Measurements from ENCODE around the gene MKRN2. TPM values are rescaled to one million over a fixed set of nuclear protein-coding genes. Genes with fewer than 3 reads are reported as not detected.

The MKRN2 gene
- total and polyA plus RNA-seq, 4 donors = 15.7 to 30.8 (median 23.3) TPM

DNA sequence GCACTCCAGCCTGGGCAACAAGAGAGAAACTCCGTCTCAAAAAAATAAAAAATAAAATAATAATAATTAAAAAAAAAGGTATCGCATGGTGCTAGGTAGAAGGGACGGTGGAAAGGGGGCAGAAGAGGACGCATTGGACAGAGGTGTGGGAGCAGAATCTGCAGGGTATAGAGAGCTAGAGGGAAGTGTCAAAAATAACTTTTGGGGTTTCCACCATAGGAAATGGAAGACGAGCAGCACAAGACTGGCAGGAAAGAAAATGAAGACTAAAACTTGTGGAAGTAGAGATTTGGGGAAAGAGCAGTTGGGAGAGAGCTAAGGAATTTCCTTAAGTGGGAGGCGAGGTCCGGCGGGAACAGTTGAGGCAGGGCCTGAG lies 585 bp upstream of the MKRN2 start:
- 3% methylated on average over 8 of the region's 8 CpGs for WGBS, 2 donors
- peaks cover 5 to 24% (median 11%) of the 10 kb centered on the region in 5 donors for H3K4me1 ChIP-seq (ENCODE audit: control insufficient read depth in 5 of 5, insufficient read depth in 5 of 5, low read length in 5 of 5)
- TF ChIP-seq, protein P1, sequence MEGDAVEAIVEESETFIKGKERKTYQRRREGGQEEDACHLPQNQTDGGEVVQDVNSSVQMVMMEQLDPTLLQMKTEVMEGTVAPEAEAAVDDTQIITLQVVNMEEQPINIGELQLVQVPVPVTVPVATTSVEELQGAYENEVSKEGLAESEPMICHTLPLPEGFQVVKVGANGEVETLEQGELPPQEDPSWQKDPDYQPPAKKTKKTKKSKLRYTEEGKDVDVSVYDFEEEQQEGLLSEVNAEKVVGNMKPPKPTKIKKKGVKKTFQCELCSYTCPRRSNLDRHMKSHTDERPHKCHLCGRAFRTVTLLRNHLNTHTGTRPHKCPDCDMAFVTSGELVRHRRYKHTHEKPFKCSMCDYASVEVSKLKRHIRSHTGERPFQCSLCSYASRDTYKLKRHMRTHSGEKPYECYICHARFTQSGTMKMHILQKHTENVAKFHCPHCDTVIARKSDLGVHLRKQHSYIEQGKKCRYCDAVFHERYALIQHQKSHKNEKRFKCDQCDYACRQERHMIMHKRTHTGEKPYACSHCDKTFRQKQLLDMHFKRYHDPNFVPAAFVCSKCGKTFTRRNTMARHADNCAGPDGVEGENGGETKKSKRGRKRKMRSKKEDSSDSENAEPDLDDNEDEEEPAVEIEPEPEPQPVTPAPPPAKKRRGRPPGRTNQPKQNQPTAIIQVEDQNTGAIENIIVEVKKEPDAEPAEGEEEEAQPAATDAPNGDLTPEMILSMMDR (IDR thresholded peaks at IDR 0.05; ENCODE audit: control extremely low read depth, extremely low read depth) = no peak

DNA sequence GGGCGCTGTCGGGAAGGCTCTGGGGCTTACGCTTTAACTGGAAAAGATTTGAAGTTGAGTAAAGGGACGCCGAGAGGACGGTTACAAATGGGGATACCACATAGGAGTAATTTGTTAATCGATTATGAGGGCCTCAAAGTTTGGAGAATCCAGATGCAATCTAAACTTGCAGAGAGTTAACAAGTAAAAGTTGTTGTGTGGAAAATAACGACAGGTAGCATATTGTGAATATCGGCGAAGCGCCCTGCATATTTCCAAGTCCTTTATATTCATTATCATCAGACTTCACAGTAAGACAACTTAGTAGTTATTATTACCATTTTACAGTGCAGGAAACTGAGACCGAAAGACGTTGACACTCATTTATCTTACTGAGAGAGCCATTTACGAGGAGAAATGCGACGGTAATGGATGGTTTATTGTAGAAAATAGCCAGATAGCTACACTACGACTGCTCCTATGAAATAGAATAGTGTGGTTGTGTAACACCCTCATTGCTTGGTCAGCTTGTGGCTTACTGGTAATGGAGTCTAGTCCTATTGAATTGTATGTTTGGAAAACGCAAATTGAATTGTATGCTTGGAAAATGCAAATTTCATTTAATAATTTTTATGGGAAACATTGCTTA lies 700 bp downstream of the MKRN2 start:
- no peak for ATAC-seq (ENCODE audit: insufficient read depth, low FRiP score)
- H3K4me1 ChIP-seq (ENCODE audit: control insufficient read depth in 5 of 5, insufficient read depth in 5 of 5, low read length in 5 of 5) = peaks cover 5 to 24% (median 14%) of the 10 kb centered on the region in 5 donors

More for the DNA sequence above, 585 bp upstream of the MKRN2 start:
- DNase-seq (no peak), ATAC-seq (ENCODE audit: insufficient read depth, low FRiP score) (no peak)
- Histone ChIP-seq H3K9ac (ENCODE audit: insufficient read depth in 1 of 2, low read length in 2 of 2) (peak overlapping the region; percentile 53 to 89), H3K4me3 (peak overlapping the region; percentile 59), H3K27me3 (ENCODE audit: control insufficient read depth in 3 of 3, insufficient read depth in 3 of 3, low read length in 2 of 3) (no peaks in the 10 kb centered on the region), H3K9me3 (ENCODE audit: control insufficient read depth in 4 of 4, insufficient read depth in 3 of 4, low read length in 3 of 4) (no peaks in the 10 kb centered on the region), H3K36me3 (ENCODE audit: control insufficient read depth in 4 of 4, insufficient read depth in 4 of 4, low read length in 4 of 4) (no peaks in the 10 kb centered on the region), H3K27ac (ENCODE audit: low read depth in 1 of 2, low read length in 1 of 2) (peak overlapping the region; percentile 79 to 85)

DNA sequence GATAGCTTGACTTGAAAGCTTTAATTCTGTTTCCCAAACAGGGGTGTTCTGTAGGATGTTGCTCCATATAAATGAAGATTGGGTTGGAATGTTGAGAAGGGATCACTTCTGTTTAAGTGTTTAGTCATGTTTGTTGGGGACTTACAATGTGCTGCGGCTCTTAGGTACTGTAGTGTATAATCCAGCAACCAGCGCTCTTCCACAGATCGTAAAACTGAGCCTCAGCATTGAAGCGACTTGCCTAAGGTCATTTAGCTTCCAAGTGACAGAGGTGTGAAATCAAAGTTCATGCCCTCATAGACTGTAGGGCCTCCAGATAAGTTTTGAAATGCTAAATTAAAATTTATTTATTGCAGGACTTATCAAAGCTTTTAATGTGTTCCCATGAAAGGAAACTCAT lies 1.8 kb downstream of the MKRN2 start:
- Histone ChIP-seq H3K27me3 (ENCODE audit: control insufficient read depth in 3 of 3, insufficient read depth in 3 of 3, low read length in 2 of 3) (no peaks in the 10 kb centered on the region), H3K4me3 (no peak overlapping the region), H3K4me1 (ENCODE audit: control insufficient read depth in 5 of 5, insufficient read depth in 5 of 5, low read length in 5 of 5) (peaks cover 5 to 24% (median 14%) of the 10 kb centered on the region in 5 donors), H3K36me3 (ENCODE audit: control insufficient read depth in 4 of 4, insufficient read depth in 4 of 4, low read length in 4 of 4) (no peaks in the 10 kb centered on the region), H3K9me3 (ENCODE audit: control insufficient read depth in 4 of 4, insufficient read depth in 3 of 4, low read length in 3 of 4) (no peaks in the 10 kb centered on the region), H3K27ac (ENCODE audit: low read depth in 1 of 2, low read length in 1 of 2) (no peak overlapping the region), H3K9ac (ENCODE audit: insufficient read depth in 1 of 2, low read length in 2 of 2) (no peak overlapping the region)
- TF ChIP-seq, protein P1 (IDR thresholded peaks at IDR 0.05; ENCODE audit: control extremely low read depth, extremely low read depth) = no peak
- DNase-seq (no peak), ATAC-seq (ENCODE audit: insufficient read depth, low FRiP score) (no peak)
- 71 to 85% methylated on average over 4 of the region's 4 CpGs for WGBS, 2 donors

More for the DNA sequence above, 700 bp downstream of the MKRN2 start:
- peak; percentile 13 to 69 (median 46) for DNase-seq
- peak overlapping the region; percentile 67 for H3K4me3 ChIP-seq
- no peaks in the 10 kb centered on the region for H3K36me3 ChIP-seq (ENCODE audit: control insufficient read depth in 4 of 4, insufficient read depth in 4 of 4, low read length in 4 of 4)
- H3K27me3 ChIP-seq (ENCODE audit: control insufficient read depth in 3 of 3, insufficient read depth in 3 of 3, low read length in 2 of 3) = no peaks in the 10 kb centered on the region
- peak overlapping the region; percentile 93 to 96 for H3K27ac ChIP-seq (ENCODE audit: low read depth in 1 of 2, low read length in 1 of 2)
- H3K9ac ChIP-seq (ENCODE audit: insufficient read depth in 1 of 2, low read length in 2 of 2) = peak overlapping the region; percentile 43 to 89
- TF ChIP-seq, protein P1 (IDR thresholded peaks at IDR 0.05; ENCODE audit: control extremely low read depth, extremely low read depth) = no peak
- no peaks in the 10 kb centered on the region for H3K9me3 ChIP-seq (ENCODE audit: control insufficient read depth in 4 of 4, insufficient read depth in 3 of 4, low read length in 3 of 4)
- WGBS, 2 donors = 1% methylated on average over 18 of the region's 18 CpGs
